Activated CD8-positive, alpha-beta memory T cell treated with anti-CD3 and anti-CD28 coated beads for 48 hours (primary cell): Measurements from ENCODE around the gene PARD3.
"Not testable (repeated sequence)": the region's sequence is repeated elsewhere in the genome, so short reads cannot be mapped to it uniquely, and the experiment has no call there.

Experiments used
- DNase-seq, 3 experiments: peaks; one replicate each; pipeline ENCODE4 v3.0.0-alpha.2; 2020; ENCODE audit warnings: low read depth in 2 of 3, low spot score in 2 of 3

PARD3 gene

DNA sequence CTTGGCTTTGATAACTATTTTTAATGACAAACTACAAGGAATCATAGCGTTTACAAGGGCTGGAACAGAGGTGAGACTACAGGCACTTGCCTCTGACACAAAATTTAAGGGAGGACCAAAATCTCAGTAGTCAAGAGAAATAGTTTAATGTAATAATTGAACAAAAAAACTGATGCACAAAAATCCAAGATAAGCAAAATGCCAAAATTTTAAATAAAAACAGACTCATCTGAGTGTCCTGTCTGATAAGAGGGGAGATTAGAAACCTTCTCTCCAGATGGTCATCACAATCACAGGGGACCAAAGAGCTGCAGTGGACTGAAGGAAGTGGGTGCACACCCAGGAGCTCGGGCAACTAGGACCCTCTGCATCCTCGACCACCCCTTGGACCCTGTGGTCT, 70.5 kb downstream of the PARD3 start:
- DNase-seq: no peak

GRCh38 chr10:34743814-34744213, 71.3 kb downstream of the PARD3 start:
- no peak for DNase-seq

DNA sequence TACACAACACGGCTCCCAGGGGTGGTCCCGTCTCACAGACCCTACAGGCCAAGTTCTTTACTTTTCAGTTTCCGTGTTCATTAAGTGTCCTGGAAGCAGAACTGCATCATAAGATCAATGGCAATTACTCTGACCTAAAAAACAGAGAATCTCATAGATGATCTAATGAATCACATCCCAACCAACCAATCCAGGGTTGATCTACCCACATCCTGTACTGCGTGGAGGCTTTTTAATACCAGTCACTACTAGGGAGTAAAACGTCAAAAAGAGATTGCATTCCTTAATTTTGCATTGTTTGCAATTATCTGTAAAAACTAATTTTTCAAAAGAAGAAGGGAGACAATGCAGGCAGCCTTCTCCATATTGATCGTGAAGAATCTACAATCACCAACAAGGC, 72.6 kb downstream of the PARD3 start:
- DNase-seq: no peak

- DNase-seq: not testable (repeated sequence)
Measured at GRCh38 chr10:34741087-34741486, 74.0 kb downstream of the PARD3 start.

DNA sequence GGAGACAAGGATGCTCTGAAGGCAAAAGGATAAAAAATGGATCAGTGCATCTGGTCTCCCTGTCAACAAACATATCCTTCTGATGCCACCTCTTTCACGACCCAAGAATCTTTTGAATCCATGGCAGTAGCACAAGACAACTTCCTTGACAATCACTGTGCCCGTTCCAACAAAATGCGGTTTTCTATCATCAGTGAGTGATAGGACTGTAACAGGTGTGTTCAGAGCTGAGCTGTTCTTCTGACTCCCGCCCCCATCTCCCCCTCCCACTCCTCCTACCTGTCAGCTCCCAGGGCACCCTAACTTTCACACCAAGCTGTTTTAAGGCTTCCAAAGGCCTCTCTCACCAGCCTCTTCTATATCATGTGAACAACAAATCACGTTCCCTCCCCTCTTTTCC, 74.8 kb downstream of the PARD3 start:
- no peak for DNase-seq

DNA sequence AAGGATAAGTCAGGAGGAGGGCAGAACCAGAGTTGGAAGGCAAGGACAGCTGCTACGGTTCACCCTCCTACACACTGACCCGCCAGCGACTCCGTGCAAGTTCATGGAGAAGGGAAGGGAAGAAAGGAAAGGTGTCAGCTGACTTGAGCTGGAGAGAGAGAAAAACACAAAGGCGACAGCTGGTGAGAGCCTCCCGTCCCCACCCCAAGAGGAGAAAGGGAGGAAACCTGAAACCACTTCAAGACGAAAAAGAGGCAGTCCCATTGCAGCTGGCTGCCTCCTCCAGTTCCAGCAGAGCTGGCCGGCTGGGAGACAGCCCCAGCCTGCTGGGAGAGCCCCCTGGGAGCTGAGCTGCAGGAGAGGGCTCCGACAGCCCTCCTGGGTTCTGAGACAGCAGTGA, 75.2 kb downstream of the PARD3 start:
- no peak for DNase-seq

DNA sequence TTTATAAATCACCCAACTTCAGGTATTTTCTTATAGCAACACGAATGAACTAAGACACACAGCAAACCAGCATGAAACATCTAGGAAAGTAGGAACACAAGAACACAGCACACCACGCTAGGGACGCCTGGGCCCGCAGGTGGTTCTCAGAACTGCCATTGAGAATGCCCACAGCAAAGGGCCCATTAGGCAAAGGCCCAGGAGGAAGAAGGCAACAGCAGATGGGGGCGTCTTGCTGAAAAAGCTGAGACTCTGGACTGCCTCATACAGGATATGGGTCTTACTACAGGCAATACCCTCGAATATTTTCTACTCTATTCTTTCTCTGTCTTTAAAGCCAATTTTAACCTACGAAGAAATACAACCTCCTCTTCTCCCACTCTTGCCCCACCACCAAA, 77.3 kb downstream of the PARD3 start:
- DNase-seq: no peak

GRCh38 chr10:34736976-34737771, 77.9 kb downstream of the PARD3 start:
- no peak for DNase-seq

- no peak for DNase-seq
Measured at GRCh38 chr10:34734918-34735317, 80.2 kb downstream of the PARD3 start.

DNA sequence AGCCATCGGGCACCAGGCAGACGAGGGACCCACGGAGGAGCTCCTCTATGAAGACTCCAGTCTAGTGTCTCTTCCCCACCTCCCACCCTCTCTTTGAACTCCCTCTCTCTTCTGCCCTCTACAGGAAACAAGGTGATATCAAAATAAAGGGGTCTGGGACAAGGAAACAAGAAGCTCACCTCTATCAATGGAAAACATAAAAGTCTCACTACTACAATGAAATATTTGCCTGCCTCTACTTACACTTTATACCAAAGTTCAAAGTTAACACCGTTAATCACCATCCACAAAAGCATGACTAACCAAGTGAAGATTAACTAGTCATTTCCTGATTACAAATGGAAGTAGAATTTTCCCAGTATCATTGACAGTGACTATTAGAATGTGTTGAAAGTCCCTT, 82.2 kb downstream of the PARD3 start:
- DNase-seq: no peak

- DNase-seq: no peak
Measured at GRCh38 chr10:34731885-34732701, 83.0 kb downstream of the PARD3 start.

DNA sequence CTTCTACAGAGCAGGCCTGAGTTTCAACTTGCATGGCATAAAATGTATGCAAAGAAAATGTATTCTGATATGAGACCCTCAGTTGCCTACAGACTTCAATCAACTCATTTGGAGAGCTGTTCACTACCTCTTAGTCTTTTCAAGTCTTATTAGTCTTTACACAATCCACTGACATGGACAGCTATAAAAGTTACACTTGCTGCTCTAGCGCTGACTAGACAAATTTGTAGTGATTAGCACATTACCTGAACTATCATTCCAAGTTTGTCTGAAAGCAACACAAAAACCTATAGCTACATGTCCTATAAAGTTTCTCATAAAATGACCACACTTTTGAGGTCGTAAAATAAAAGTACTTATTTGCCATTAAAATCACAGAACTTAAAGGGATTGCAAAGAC, 83.9 kb downstream of the PARD3 start:
- no peak for DNase-seq

DNA sequence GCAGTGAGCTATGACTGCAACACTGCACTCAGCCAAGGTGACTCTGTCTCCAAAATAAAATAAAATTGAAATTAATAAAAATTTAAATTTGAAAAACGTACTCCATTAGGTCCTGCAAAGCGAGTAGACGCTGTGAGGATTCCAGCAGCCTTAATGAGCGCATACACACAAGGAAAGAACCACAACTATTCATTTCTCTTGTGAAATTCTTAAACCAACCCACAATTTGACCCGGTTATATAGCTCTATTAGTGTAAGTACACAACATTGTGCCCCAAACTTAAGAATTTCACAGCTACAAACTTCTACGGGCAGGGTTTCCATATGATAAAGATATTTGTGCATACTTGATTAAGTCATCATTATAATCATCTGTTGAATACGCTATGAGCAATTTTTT, 84.4 kb downstream of the PARD3 start:
- DNase-seq: no peak

GRCh38 chr10:34729619-34730018, 85.5 kb downstream of the PARD3 start:
- DNase-seq: no peak

DNA sequence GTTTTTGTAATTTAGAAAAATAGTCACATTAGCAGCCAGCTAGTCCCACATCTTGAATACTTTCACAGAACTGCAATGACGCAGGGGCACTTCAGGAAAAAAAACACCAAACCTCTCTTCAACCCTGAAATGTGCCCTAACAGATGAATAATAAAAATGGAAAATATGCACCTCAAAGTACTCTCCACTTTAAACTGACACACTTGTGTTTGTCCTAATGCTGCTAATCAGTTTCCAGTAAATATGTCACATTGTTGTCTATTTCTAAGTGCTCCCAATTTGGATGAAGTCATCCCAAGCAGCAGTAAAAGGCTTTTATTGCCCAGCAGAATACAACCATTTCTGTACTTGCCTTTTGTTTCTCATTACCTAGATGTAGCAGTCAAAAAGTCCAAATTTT, 86.7 kb downstream of the PARD3 start:
- no peak for DNase-seq

GRCh38 chr10:34727595-34728033, 87.5 kb downstream of the PARD3 start:
- DNase-seq: no peak

GRCh38 chr10:34726862-34727261, 88.2 kb downstream of the PARD3 start:
- DNase-seq: no peak

GRCh38 chr10:34723750-34724149, 91.3 kb downstream of the PARD3 start:
- no peak for DNase-seq

DNA sequence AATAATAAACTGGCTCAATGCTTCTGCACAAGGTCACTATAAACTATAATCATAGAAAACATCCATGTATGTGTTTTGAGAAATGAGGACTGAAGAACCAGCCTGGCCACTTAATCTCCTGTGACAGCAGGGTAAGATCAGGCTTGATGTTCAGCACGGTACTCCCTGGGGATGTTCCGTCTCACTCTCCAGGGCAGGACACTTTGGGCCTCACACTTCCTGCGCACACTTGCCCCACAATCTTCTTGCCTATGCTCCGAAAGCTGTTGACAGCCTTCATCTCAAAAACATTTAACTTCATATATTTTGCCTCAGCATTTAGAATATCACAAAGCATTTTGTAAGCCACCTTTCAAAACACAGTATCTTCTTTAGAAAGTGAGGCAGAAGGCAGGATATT, 92.7 kb downstream of the PARD3 start:
- no peak for DNase-seq

DNA sequence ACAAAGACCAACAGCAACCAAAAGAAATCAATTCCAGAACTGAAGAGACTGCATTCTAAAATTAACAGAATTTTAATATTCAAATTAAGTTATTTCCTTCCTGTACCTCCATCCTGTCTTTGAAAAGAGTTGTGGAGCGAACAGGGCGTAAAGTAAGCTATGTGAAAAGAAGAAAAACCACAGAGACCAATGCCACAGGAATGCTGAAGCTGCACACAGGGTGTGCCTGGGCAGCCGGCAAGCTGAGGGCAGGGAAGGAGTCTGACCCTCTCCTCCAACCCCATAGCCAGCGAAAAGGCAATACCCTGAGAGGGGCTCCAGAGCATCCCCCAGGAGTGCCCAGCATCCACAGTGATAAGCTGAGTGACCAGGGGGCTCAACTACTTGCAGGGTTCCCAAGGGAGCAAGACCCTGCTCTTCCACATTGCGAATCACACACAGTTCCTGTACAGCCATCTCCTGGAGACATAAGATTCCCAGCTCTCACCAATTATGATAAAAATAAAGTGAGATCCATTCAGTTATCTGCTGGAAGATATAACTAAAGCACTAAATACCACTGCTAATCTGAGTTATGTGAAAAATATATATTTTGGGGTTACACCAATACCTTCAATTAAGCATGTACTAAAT, 93.8 kb downstream of the PARD3 start:
- DNase-seq: no peak

DNA sequence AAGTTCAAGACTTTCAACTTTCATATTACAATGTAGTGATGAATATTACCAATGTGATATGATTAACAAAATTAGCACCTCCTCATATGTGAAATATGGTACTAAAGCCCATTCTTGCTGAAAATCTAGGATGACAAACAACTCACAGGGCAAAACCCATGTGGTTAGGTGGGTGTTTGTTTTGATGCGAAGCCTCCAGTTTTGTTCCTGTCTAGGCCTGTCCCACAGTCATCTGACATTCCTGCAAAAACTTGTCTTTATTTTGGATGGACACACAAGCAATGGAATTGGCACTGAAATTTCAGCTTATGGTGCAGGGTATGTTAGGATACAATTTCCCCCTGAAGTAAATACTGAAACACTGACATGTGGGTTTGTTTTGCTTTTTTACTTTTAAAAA, 95.3 kb downstream of the PARD3 start:
- DNase-seq: no peak

DNA sequence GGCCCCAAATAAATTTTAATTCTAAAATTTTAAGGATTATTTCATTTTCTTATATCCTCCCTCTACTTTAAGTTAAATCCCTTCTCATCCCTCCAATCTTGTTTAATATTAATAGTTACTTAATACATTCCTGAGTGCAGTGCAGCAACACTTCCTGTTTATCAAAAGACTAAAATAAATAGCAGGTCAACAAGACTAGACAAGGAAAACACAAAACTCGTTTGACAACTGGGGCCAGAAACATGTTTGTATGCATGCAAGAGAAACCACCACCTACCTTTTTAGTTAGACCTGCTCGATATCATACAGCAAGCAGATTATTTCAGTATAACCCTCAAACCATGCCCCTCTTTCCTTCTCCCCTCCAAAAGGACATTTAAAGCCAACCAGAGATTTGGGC, 95.8 kb downstream of the PARD3 start:
- no peak for DNase-seq
